GM21825 (cell line): ENCODE measurements around the gene ZNF740.
"Not testable (repeated sequence)": the region's sequence is repeated elsewhere in the genome, so short reads cannot be mapped to it uniquely, and the experiment has no call there.

Source experiments
- ATAC-seq: cut with Tn5 transposase; IDR thresholded peaks from one replicate; pipeline ENCODE4 v1.9.1; 2021; ENCODE audit warnings: mild to moderate bottlenecking, moderate library complexity; ENCODE audit not compliant: unreplicated experiment

ZNF740 gene

DNA sequence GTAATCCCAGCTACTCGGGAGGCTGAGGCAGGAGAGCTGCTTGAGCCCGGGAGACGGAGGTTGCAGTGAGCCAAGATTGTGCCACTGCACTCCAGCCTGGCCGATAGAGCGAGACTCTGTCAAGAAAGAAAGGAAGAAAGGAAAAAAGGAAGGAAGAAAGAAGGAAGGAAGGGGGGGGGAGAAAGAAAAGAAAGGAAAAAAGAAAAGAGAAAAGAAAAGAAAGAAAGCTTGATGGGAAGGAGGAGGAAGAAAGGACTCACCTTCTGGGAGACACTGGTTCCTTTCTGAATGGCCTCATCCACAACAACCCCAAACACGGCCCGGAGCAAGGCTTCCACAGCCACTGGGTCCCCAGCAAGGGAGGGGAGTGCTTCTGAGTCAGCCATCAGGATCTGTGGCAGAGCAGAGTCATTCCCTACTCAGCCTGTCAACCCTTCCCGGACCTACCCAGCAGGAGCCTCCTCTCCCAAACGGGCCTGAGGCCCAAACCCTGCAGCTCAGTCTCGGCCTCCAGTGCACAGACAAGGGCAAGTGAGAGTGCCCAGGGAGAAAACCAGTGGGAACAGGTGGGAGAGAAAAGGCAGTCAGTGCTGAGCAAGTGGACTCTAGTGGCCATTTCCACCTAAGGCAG is 7.3 kb upstream of the ZNF740 start:
- no peak for ATAC-seq

DNA sequence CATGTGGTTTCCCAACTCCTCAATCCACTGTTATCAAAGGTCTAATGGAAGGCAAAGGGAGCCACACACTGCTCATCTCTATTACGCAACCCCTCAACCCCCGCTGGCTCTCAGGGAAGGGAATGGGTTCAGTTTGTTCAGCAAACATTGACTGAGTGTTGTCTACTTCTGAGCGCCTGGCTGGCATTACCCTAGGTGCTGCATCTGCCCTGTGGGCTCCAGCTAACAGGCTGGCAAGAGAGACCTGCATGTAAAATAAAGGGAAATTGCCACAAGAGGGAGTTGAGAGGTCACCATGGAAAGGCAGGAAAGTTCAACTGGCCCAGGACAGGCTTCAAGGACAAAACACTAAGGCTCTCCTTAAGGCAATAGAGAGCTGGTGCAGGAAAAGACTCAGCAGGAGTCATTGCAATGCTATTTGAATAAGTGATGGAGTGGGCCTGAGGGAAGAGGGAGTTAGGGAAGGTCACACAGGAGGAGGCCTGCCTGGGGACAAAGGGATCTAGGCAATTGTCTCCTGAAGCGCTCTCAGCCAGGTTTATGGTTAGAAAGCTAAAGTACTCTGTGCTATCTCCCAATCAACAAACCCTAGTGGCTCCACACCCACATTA is 5.5 kb upstream of the ZNF740 start:
- ATAC-seq = no peak

DNA sequence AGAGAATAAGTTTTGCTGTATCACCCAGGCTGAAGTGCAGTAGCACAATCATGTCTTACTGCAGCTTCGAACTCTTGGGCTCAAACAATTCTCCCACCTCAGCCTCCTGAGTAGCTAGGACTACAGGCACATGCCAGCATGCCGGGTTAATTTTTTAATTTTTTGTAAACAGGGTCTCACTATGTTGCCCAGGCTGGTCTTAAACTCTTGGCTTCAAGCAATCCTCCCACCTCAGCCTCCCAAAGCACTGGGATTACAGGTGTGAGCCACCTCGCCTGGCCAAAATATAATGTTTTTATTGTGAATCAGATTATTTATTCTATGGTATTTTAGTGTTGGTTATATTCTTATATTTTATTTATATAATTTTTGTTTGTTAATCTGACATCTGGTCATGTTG is 3.8 kb upstream of the ZNF740 start:
- no peak for ATAC-seq

DNA sequence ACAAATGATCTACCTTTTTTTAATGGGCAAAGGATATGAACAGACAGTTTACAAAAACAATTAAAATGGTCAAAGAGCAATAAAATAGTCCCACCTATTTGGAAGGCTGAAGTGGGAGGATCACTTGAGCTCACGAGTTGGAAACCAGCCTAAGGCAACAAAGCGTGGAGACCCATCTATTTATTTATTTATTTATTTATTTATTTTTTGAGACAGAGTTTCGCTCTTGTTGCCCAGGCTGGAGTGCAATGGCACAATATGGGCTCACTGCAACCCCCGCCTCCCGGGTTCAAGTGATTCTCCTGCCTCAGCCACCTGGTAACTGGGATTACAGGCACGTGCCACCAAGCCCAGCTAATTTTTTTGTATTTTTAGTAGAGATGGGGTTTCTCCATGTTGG is 3.1 kb upstream of the ZNF740 start:
- not testable (repeated sequence) for ATAC-seq

DNA sequence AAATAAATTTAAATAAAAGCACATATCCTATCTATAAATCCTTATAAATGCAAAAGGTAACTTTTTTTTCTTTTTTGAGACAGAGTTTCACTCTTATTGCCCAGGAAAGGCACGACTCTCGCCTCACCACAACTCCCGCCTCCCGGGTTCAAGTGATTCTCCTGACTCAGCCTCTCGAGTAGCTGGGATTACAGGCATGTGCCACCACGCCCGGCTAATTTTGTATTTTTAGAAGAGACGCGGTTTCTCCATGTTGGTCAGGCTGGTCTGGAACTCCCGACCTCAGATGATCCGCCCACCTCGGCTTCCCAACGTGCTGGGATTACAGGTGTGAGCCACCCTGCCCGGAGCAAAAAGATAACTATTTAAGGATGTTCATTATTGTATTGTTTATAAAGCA is 1.7 kb upstream of the ZNF740 start:
- not testable (repeated sequence) for ATAC-seq

DNA sequence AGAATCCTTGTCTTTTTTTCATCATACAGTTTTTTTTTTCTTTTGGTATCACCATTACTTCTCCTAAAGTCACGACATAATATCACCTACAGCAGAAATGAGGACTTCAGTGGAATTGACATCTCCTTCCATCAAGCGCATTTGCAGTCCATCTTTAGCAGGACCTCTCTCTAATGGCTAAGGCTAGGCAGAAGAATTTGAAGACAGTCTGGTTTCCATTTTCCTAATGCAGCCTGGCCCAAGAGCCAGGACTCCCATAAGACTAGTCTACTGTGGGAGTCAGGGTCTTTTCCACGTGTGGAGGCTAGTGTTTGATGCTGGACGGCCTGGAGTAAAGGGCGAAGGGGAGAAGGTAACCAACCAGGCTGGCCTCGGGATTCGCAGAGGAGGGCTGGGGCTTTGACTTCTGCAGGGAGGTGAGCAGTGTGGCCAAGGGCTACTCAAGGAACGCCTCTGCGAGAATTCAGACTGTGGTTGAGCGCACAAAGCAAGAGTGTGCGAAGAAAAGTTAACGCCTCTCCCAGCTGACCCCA is 769 bp upstream of the ZNF740 start:
- ATAC-seq = peak; percentile 8

DNA sequence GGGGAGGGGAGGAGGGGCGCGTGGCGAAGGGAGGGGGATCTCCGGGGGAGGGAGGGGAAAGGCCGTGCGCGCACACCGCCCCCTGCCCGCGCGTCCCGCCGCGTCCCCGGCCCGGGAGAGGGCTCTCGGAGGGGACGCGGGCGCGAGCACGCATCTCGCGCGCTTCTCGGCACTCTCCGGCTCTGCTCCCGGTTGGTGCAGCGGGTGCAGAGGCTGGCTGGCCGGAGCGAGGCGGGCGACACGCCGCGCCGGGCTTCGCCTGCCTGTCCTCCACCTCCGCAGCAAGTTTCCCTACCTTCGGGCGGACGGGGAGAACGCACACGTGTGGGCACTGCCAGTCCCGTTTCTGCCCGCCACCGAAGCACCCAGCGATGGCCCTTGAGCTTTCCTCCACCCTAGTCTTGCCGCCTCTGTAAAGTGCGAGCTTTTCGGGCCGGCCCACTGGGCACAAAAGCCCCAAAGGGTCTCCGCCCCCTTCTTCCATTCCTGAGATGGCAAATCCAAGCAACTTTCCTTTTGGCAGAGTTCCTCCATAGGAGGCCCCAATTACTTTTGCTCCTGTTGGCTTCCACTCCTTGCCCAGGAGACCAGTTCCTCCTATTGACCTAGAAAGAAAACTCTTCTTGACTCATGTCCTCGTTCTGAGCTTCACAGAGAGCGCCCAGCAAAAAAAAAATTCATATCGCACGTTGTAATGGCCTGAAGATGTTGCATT is 566 bp downstream of the ZNF740 start:
- ATAC-seq = peak; percentile 46

DNA sequence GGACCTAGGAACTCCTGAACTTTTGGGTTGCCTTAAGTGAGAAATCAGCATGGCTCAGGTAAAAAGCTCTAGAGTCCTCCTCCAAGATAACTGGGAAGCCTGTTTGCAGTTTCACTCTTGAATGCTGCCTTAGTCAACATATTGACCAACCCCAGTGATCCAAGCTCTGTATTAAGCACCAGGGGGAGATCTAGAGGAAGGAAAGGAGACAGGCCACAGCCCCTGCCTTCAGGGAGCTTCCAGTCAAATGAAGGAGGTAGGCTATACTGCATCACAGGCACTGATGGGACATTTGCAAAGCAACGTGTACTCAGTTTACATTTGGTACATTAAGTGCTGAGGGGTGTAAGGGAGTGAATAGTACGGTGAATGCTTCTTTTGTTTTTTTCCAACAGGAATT is 1.4 kb downstream of the ZNF740 start:
- no peak for ATAC-seq

DNA sequence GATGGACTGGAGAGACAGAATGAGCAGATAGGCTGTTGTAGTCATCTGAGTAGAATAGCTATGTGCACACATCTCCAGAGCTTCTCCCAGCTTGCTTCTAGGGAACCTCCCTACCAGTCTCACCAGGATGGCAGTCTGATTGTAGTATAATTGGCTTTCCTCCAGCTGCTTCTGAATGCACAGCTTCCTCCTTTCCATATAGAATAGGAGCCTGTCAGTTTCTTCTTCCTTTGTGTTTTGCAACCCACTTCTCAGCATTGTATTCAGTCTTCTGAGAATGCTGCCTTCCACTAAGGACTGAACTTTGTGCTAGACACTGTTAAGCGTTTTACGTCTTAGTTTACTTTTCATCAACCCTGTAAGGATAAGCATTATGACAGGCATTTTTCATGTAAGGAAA is 2.4 kb downstream of the ZNF740 start:
- no peak for ATAC-seq

DNA sequence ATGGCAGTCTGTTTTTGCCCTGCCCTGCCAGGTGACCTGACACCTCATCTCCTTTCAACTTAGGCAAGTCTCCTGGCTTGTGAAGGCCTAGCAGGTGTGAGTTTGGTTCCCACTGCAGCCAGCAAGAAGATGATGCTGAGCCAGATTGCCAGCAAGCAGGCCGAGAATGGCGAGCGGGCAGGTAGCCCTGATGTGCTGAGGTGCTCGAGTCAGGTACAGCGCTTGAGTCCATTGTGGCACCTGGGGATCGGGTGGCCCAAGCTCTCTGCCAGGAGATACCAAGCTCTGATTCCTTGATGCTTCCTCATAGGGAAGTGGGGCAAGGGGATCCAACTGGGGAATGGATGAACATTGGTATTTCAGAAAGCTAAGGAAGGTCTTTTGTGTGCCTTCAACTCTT is 4.3 kb downstream of the ZNF740 start:
- ATAC-seq = no peak

DNA sequence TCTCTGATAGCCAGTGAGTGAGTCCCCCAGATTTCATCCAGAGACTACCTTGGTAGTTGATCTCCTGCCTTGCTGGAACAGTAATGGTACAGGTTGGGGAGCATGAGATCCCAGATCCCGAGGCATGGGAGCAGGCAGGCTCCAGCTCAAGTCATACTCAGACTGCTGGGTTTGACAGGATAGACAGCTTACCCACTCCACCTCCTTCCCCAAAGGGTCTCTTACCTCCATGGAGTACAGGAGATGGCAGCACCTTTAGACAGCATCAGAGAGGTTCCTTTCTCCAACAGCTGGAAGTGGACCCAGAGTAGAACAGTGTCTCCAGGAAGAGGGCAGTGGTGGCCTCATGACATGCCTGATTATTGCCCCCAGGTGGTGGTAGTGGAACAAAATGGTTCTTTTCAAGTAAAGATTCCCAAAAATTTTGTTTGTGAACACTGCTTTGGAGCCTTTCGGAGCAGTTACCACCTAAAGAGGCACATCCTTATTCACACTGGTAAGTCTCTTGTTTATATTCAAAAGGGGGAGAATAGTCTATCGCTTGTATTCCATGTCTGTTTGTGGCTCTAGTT is 5.1 kb downstream of the ZNF740 start:
- ATAC-seq = no peak

DNA sequence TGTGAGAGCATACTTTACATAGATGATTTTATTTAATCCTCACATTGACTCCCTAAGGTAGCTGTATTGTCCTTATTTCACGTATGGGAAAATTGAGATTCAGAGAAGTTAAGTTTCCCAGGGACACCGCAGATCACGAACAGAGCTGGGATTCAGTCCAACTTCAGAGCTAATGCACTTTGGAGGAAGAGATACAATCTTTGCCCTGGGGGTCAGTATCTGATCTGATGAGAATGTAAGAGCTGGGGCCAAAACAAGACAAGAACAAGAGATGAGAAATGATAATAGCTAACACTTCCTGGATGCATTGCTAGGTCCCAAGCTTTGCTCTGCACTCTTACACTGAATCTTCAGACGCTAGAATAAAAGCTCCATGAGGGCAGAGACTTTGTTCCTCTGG is 6.2 kb downstream of the ZNF740 start:
- no peak for ATAC-seq

DNA sequence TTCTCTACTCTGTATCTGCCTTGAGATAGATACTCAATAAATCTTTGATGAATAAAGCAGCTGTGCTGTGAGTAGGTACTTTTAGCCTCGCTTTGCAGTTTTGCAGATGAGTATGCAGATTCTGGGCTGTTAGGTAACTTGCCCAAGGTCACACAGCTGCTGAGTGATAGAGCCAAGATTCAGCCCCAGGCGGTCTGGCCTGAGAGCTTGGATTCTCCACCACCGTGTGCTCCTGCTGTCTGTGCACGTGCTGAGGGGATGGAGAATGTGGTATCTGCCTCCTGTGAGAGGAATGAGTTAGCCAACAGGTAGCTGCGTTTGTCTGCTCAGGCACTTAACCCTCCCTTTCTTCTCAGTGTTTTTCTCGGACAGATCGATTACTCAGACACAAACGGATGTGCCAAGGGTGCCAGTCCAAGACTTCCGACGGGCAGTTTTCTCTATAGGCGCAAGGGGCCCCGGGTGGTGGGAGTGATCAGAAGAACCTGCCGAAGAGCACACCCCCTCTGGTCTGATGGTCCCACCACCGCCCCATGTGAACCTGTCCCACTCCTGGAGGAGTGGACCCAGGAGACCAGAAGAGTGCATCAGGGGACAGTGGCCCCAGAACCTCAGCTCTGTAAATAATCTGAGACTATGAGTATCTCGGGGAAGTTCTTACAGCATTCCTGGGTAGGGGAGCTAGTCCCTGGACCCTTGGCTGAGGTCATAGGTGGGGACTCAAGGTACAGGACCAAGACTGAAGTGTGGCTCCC is 6.8 kb downstream of the ZNF740 start:
- no peak for ATAC-seq

DNA sequence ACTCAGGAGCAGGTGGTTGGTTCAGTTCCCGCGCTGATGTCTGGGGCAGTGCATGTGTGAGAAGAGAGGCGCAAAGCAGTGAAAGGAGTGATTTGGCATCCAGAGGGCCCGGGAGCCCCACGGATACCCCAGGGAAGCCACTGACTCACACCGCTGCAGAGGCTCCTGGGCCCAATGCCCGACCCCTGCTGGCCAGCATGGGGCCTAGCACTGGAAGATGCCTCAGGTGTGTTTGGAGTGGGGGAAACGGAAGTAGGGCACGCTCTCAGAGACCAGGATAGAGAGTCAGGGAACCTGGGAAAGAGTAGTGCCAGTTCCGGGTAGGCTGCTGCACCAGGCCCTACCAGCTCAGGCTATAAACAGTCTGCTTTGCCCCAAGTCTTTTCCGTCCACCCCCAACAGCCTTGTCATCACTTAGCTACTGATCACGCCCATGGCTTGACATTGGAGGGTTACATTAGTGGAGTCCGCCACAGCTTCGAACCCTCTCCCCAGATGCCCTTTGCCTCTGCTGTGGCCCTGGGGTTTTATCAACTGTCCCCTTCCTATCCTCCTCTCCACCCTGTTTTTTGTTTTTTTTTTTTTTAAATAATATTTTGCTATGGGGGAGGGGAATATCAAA is 9.7 kb downstream of the ZNF740 start:
- ATAC-seq = no peak

DNA sequence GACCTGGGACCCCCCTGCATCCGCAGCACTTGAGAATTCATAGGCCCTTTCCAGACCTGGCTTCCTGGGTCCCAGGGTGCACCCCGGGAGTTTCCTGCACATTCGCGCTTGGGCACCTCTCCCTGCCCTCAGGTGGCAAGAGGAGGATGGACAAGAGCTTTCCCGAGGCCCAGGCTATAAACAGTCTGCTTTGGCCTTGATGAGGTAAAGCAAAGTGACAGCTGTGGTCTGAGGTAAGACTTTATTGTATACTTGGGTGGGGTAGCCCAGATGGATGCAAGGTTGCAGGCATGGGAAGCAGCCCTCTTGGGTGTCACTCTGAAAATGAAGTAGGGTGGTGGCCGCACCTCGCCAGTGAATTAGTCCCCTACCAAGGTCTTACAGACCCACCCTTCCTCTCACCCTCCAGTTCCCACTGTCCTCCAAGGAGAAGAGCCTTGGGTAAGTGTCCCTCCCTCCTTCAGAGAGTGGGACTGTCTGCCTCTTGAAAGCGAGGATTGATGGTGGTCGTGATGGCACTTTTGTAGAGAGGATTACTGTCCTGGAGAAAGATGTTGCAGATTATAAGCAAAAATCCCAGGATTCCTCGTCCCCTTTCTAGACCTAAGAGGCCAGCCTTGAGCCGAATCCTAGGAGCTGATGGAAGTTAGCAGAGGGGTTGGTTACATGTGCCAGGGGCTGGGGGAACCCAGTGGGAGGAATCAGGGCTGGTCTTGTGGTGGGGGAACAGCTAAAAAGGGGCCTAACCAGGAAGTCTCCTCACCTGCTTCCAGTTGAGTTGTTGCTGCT is 10.8 kb downstream of the ZNF740 start:
- no peak for ATAC-seq

DNA sequence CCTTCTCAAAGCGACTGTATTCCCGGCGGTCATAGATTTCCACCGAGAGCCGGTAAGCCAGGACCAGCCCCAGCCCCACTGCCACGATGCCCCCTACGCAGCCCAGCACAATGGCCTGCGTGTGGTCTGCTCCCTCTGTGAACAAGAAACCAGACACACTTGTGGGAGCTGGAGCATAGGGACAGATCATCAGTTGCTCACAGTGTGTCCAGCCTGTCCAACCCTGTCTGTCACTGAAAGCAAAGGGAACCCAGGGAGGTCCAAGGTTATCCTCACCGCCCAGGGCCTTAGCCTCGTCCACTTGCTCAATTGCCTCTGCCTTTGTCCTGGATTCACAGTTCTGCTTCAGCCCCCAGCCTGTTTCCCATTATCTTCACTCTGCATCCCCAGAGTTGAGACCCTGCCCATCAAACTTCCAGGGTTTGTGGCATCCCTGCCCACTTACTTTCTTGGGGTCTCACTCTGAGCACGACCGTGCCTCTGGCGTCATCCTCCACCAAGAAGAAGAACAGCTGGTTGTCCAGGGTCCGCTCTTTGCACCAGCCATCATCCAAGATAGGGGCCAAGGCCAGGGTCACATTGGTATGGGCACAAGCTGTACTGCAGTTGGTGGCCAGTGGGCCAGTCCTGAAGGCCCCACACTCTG is 11.5 kb downstream of the ZNF740 start:
- ATAC-seq = no peak

DNA sequence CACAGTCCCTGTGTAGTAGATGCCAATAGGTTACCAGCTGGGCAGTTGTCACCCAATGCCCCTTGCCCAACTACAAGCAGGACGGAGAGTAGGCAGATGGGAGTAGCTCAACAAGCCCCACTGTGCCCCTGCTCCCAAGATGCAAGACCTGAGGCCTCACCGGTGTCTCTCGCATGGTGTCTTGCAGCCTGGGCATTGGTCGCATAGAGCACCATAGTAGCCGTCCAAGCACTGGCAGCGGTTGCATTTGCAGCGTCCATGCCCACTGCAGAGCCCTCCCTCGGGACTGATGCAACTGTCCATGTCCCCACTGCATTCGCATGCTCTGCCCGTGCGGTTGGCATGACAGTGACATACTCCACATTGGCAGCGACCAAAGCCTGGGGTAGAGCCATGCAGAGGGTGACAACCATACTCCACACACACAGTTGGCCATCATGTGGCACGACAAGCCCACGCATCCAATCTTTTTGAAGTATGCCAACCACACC is 12.1 kb downstream of the ZNF740 start:
- no peak for ATAC-seq

DNA sequence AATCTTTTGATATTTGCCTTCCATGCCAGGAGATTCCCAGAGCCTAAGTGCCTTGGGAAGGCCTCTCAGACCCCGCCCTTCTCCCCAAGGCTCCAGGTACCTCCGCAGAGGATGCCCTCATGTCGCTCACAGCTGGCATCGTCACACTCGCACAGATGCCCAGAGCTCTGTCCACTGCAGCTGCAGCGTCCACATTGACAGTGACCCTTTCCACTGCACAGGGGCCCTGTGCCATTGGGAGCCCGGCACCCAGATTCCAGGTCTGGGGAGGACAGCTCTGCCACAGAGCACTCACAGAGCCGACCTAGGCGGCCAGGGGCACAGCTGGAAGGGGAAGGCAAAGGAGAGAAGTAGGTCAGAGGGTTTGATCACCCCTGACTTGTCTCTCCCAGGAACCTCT is 12.5 kb downstream of the ZNF740 start:
- no peak for ATAC-seq
